A673 (cell line): ENCODE measurements around the gene TTYH1. TPM values are rescaled to one million over a fixed set of nuclear protein-coding genes. Genes with fewer than 3 reads are reported as not detected.
"Not testable (repeated sequence)": the region's sequence is repeated elsewhere in the genome, so short reads cannot be mapped to it uniquely, and the experiment has no call there.

Experiments used
- BruUV-seq: library from RNA; stranded (reverse); fragments of 400-500 nt; replicated peaks from 2 replicates; lab custom pipeline; 2021; lab: Mats Ljungman, UMichigan
- CTCF ChIA-PET: fragments of 300-600 bp; sonication (Branson Sonifier 250); formaldehyde crosslinking; loops from one replicate; lab custom pipeline; 2022; ENCODE audit warnings: antibody characterized with exemption; lab: Charles Lee
- POLR2A ChIA-PET: fragments of 300-600 bp; sonication (Branson Sonifier 250); formaldehyde crosslinking; loops from one replicate; lab custom pipeline; 2022; ENCODE audit warnings: antibody characterized with exemption; ENCODE audit not compliant: low non-redundant PET; lab: Charles Lee
- DNase-seq: peaks from one replicate; pipeline ENCODE4 v3.0.0-alpha.2; 2015; ENCODE audit warnings: low spot score
- H3K27ac ChIP-seq: fragments of 200-600 bp; sonication (generic); 2 replicates; pipeline ENCODE4 v1.5.1; 2016; ENCODE audit warnings: mixed run types, low read depth, mild to moderate bottlenecking, mixed read lengths, antibody characterized with exemption, low read length; ENCODE audit not compliant: poor library complexity, severe bottlenecking
- H3K27me3 ChIP-seq: fragments of 200-600 bp; sonication (generic); replicated peaks from 2 replicates; pipeline ENCODE4 v1.6.1; 2017; ENCODE audit warnings: mixed run types, low read depth, mild to moderate bottlenecking, mixed read lengths, antibody characterized with exemption, low read length; ENCODE audit not compliant: insufficient read depth, poor library complexity
- H3K36me3 ChIP-seq: fragments of 200-600 bp; sonication (generic); 2 replicates; pipeline ENCODE4 v1.6.1; 2016; ENCODE audit warnings: mixed run types, mild to moderate bottlenecking, mixed read lengths, antibody characterized with exemption, low read length; ENCODE audit not compliant: insufficient read depth, poor library complexity, severe bottlenecking
- H3K4me1 ChIP-seq: fragments of 200-600 bp; sonication (generic); 2 replicates; pipeline ENCODE4 v1.6.1; 2017; ENCODE audit warnings: mixed run types, mild to moderate bottlenecking, mixed read lengths, antibody characterized with exemption, low read length; ENCODE audit not compliant: insufficient read depth, poor library complexity, severe bottlenecking
- H3K4me3 ChIP-seq: fragments of 200-600 bp; sonication (generic); 2 replicates; pipeline ENCODE4 v1.5.1; 2016; ENCODE audit warnings: low read depth, mixed run types, mild to moderate bottlenecking, mixed read lengths, low read length; ENCODE audit not compliant: poor library complexity, severe bottlenecking
- H3K9me3 ChIP-seq: fragments of 200-600 bp; sonication (generic); 2 replicates; pipeline ENCODE4 v1.6.1; 2016; ENCODE audit warnings: mixed run types, low read depth, mild to moderate bottlenecking, mixed read lengths, antibody characterized with exemption, low read length; ENCODE audit not compliant: poor library complexity, severe bottlenecking
- CTCF ChIP-seq: fragments of 300-800, 200-600 bp; sonication (generic); conservative IDR thresholded peaks from 2 replicates; pipeline ENCODE4 v1.5.1; 2017; ENCODE audit warnings: low read depth, mild to moderate bottlenecking, antibody characterized with exemption, low read length, moderate library complexity, mixed read lengths
- EZH2 ChIP-seq: fragments of 200-600 bp; sonication (generic); IDR thresholded peaks from 2 replicates; pipeline ENCODE4 v1.6.1; 2017; ENCODE audit warnings: borderline replicate concordance, low read depth, mild to moderate bottlenecking, mixed read lengths, antibody characterized with exemption, low read length; ENCODE audit not compliant: poor library complexity, severe bottlenecking
- intact Hi-C: fragments of 100-400 bp; cut with micrococcal nuclease; formaldehyde crosslinking; loops from one replicate; pipeline ENCODE4 v1.10.0; 2022; ENCODE audit not compliant: unreplicated experiment
- total RNA-seq: library from RNA; stranded (reverse); gene quantifications from 2 replicates; pipeline ENCODE4 v1.2.3, GENCODE V29; 2021

Gene TTYH1
- total RNA-seq, 1 experiment from 2014 or later, result 3.0 TPM

GRCh38 chr19:54444737-54445136 is 29.5 kb downstream of the TTYH1 start:
- Histone ChIP-seq H3K36me3 (peaks cover 12% of the 10 kb centered on the region), H3K9me3 (no peaks in the 10 kb centered on the region), H3K27me3 (no peaks in the 10 kb centered on the region), H3K27ac (no peak overlapping the region), H3K4me1 (peaks cover 3% of the 10 kb centered on the region), H3K4me3 (no peak overlapping the region)
- CTCF ChIA-PET, result no interaction called here
- BruUV-seq, result no TSS peak
- TF ChIP-seq CTCF (no peak), EZH2 (no peak)
- POLR2A ChIA-PET, result no interaction called here
- intact Hi-C loops, result no loop called here
- DNase-seq, result no peak

- Histone ChIP-seq H3K36me3 (peaks cover 18% of the 10 kb centered on the region), H3K4me1 (peaks cover 14% of the 10 kb centered on the region)
- H3K4me3 ChIP-seq, H3K27me3 ChIP-seq, DNase-seq, intact Hi-C loops, H3K27ac ChIP-seq, BruUV-seq, H3K9me3 ChIP-seq, POLR2A ChIA-PET, CTCF ChIA-PET: not testable (repeated sequence)
Measured at GRCh38 chr19:54446349-54446748, 31.1 kb downstream of the TTYH1 start.

- CTCF ChIA-PET, result interaction anchor here (0.6 to 1.2 kb wide), 2 partner anchors 14 to 57 kb away, joined by 3 to 9 read pairs; no protein-coding TSS in a partner anchor
- Histone ChIP-seq H3K4me1 (peaks cover 14% of the 10 kb centered on the region), H3K27ac (peak overlapping the region; percentile 98), H3K36me3 (peaks cover 37% of the 10 kb centered on the region), H3K9me3 (no peaks in the 10 kb centered on the region), H3K27me3 (no peaks in the 10 kb centered on the region), H3K4me3 (peak overlapping the region; percentile 85)
- BruUV-seq, result TSS peak; percentile 57
- DNase-seq, result peak; percentile 60
- TF ChIP-seq EZH2, result no peak
- TF ChIP-seq CTCF, result no peak
- POLR2A ChIA-PET, result interaction anchor here (0.6 to 0.7 kb wide), 2 partner anchors 11 to 28 kb away, joined by 3 to 4 read pairs; no protein-coding TSS in a partner anchor
- intact Hi-C loops, result no loop called here
Measured at GRCh38 chr19:54448040-54448773, 32.9 kb downstream of the TTYH1 start.
